IMR-90 (cell line): Measurements from ENCODE around the gene KCNJ18. TPM values are rescaled to one million over a fixed set of nuclear protein-coding genes. Genes with fewer than 3 reads are reported as not detected.
"Not testable (repeated sequence)": the region's sequence is repeated elsewhere in the genome, so short reads cannot be mapped to it uniquely, and the experiment has no call there.

Source experiments
- ATAC-seq: fragments of 200-7000 bp; cut with Tn5 transposase; 2 replicates; pipeline ENCODE4 v1.9.1; 2020; ENCODE audit warnings: low read depth, mild to moderate bottlenecking, moderate library complexity
- BruUV-seq: library from RNA; stranded (reverse); fragments of 400-500 nt; replicated peaks from 2 replicates; lab custom pipeline; 2021; lab: Mats Ljungman, UMichigan
- CTCF ChIA-PET: fragments of 300-600 bp; formaldehyde crosslinking; extraction: SDS; loops from one replicate; lab custom pipeline; 2021; ENCODE audit warnings: antibody characterized with exemption; lab: Yijun Ruan, JAX
- POLR2A ChIA-PET: fragments of 300-600 bp; sonication (Branson Sonifier 250); formaldehyde crosslinking; loops from one replicate; lab custom pipeline; 2022; ENCODE audit warnings: antibody characterized with exemption; ENCODE audit not compliant: unreplicated experiment; lab: Charles Lee
- DNase-seq: peaks from one replicate; pipeline ENCODE4 v3.0.0; 2013
- H2AFZ ChIP-seq: replicated peaks from 2 replicates; pipeline ENCODE3; 2013; ENCODE audit warnings: low read length, mild to moderate bottlenecking; ENCODE audit not compliant: poor library complexity
- H2AK5ac ChIP-seq: 2 replicates; pipeline ENCODE4 v1.6.1; 2013; ENCODE audit warnings: low read depth, low read length, inconsistent platforms
- H2AK9ac ChIP-seq: replicated peaks from 2 replicates; pipeline ENCODE3; 2013; ENCODE audit warnings: mild to moderate bottlenecking, low read depth, low read length, moderate library complexity; ENCODE audit not compliant: poor library complexity
- H2BK120ac ChIP-seq: 2 replicates; pipeline ENCODE4 v1.6.1; 2013; ENCODE audit warnings: low read depth, low read length, inconsistent platforms
- H2BK15ac ChIP-seq: 3 replicates; pipeline ENCODE4 v1.6.1; 2013; ENCODE audit warnings: low read depth, low read length, inconsistent platforms
- H2BK20ac ChIP-seq: 2 replicates; pipeline ENCODE4 v1.6.1; 2013; ENCODE audit warnings: low read depth, mild to moderate bottlenecking, inconsistent platforms, low read length, moderate library complexity
- H2BK5ac ChIP-seq: 2 replicates; pipeline ENCODE4 v1.6.1; 2013; ENCODE audit warnings: mild to moderate bottlenecking, low read depth, low read length, inconsistent platforms; ENCODE audit not compliant: poor library complexity, severe bottlenecking
- H3K14ac ChIP-seq: replicated peaks from 2 replicates; pipeline ENCODE4 v1.6.1; 2013; ENCODE audit warnings: low read depth, low read length, inconsistent platforms
- H3K18ac ChIP-seq: 2 replicates; pipeline ENCODE4 v1.6.1; 2013; ENCODE audit warnings: low read depth, low read length, control low read depth
- H3K23ac ChIP-seq: 2 replicates; pipeline ENCODE4 v1.6.1; 2013; ENCODE audit warnings: low read depth, low read length, inconsistent platforms
- H3K27ac ChIP-seq: 2 replicates; pipeline ENCODE4 v1.5.1; 2013; ENCODE audit warnings: mild to moderate bottlenecking, control low read depth, low read length; ENCODE audit not compliant: insufficient read depth
- H3K27me3 ChIP-seq: 2 replicates; pipeline ENCODE4 v1.6.1; 2013; ENCODE audit warnings: low read length; ENCODE audit not compliant: control insufficient read depth, insufficient read depth
- H3K36me3 ChIP-seq: 2 replicates; pipeline ENCODE4 v1.6.1; 2013; ENCODE audit warnings: low read length, mixed read lengths; ENCODE audit not compliant: control insufficient read depth, insufficient read depth
- H3K4ac ChIP-seq: 2 replicates; pipeline ENCODE4 v1.6.1; 2013; ENCODE audit warnings: low read depth, low read length, inconsistent platforms
- H3K4me1 ChIP-seq: 2 replicates; pipeline ENCODE4 v1.6.1; 2013; ENCODE audit warnings: low read length, mixed read lengths; ENCODE audit not compliant: control insufficient read depth, insufficient read depth
- H3K4me2 ChIP-seq: 2 replicates; pipeline ENCODE4 v1.6.1; 2013; ENCODE audit warnings: low read depth, mild to moderate bottlenecking, control low read depth, low read length, moderate library complexity
- H3K4me3 ChIP-seq: 2 replicates; pipeline ENCODE4 v1.5.1; 2013; ENCODE audit warnings: low read depth, mild to moderate bottlenecking, control low read depth, low read length, moderate library complexity; ENCODE audit not compliant: insufficient read depth
- H3K56ac ChIP-seq: 2 replicates; pipeline ENCODE4 v1.6.1; 2013; ENCODE audit warnings: low read length, inconsistent platforms; ENCODE audit not compliant: insufficient read depth; ENCODE audit errors: extremely low read depth
- H3K79me1 ChIP-seq, 2 experiments: 2 replicates each; pipeline ENCODE4 v1.6.1; 2013; ENCODE audit warnings: low read length in 2 of 2, inconsistent platforms in 1 of 2, low read depth in 1 of 2
- H3K9ac ChIP-seq: 2 replicates; pipeline ENCODE4 v1.6.1; 2013; ENCODE audit warnings: low read depth, low read length, control low read depth
- H3K9me1 ChIP-seq: 2 replicates; pipeline ENCODE4 v1.6.1; 2013; ENCODE audit warnings: low read length, inconsistent platforms; ENCODE audit not compliant: insufficient read depth
- H3K9me3 ChIP-seq: 2 replicates; pipeline ENCODE4 v1.6.1; 2013; ENCODE audit warnings: low read length; ENCODE audit not compliant: control insufficient read depth, insufficient read depth
- H4K20me1 ChIP-seq: 2 replicates; pipeline ENCODE4 v1.6.1; 2013; ENCODE audit warnings: low read length, inconsistent platforms; ENCODE audit not compliant: insufficient read depth
- H4K5ac ChIP-seq: 2 replicates; pipeline ENCODE4 v1.6.1; 2013; ENCODE audit warnings: mild to moderate bottlenecking, low read depth, low read length, control low read depth
- H4K8ac ChIP-seq, 2 experiments: 2 replicates each; pipeline ENCODE4 v1.6.1; 2013; ENCODE audit warnings: low read depth in 2 of 2, low read length in 2 of 2, control low read depth in 1 of 2, inconsistent platforms in 1 of 2
- H4K91ac ChIP-seq: 2 replicates; pipeline ENCODE4 v1.6.1; 2013; ENCODE audit warnings: low read depth, low read length, inconsistent platforms; ENCODE audit not compliant: insufficient read depth
- WGBS, 2 experiments: methylation state at CpG; one replicate each; pipeline versions ENCODE4 v1.1.5 to v1.1.7; 2013; ENCODE audit warnings: missing lambda C conversion rate in 2 of 2; ENCODE audit not compliant: insufficient read length in 1 of 2; ENCODE audit errors: extremely low coverage in 2 of 2; 5-methylcytosine and 5-hydroxymethylcytosine counted together
- dilution Hi-C: fragments of 300-500 bp; cut with HindIII; formaldehyde crosslinking; loops from one replicate; pipeline ENCODE4 v1.14.3; 2018; ENCODE audit warnings: low sequenced_read_pairs; ENCODE audit not compliant: unreplicated experiment
- in situ Hi-C: fragments of 300-500 bp; cut with MboI; formaldehyde crosslinking; loops from 3 replicates; pipeline ENCODE4 v1.14.3; 2019; ENCODE audit warnings: low sequenced_read_pairs, inconsistent platforms, mixed read lengths
- intact Hi-C: fragments of 100-400 bp; cut with micrococcal nuclease; formaldehyde crosslinking; loops from 2 replicates; pipeline ENCODE4 v1.10.0; 2022
- polyA plus RNA-seq, 3 experiments: library from polyadenylated mRNA; depleted of rRNA; stranded (reverse); fragments of >200 nt; gene quantifications; 2 replicates each; pipeline ENCODE4 v1.2.3, GENCODE V29; 2012; ENCODE audit warnings: low replicate concordance in 1 of 3
- total RNA-seq: library from RNA; depleted of rRNA; stranded (reverse); fragments of >200 nt; gene quantifications from 2 replicates; pipeline ENCODE4 v1.2.3, GENCODE V29; 2012

The KCNJ18 gene
- total and polyA plus RNA-seq, 2 of the 4 experiments (the other 2 are of a cell fraction): not detected

- H2BK15ac ChIP-seq, H3K4ac ChIP-seq, H3K23ac ChIP-seq, H3K4me3 ChIP-seq, H3K9ac ChIP-seq, H3K36me3 ChIP-seq, H3K14ac ChIP-seq, H3K4me2 ChIP-seq, dilution Hi-C loops, H3K18ac ChIP-seq, ATAC-seq, H4K91ac ChIP-seq, H2BK5ac ChIP-seq, H3K27me3 ChIP-seq, H3K79me1 ChIP-seq, intact Hi-C loops, H2AK9ac ChIP-seq, H4K20me1 ChIP-seq, H4K5ac ChIP-seq, H4K8ac ChIP-seq, H2BK120ac ChIP-seq, CTCF ChIA-PET, H2BK20ac ChIP-seq, POLR2A ChIA-PET, H3K9me1 ChIP-seq, BruUV-seq, H3K4me1 ChIP-seq, H2AK5ac ChIP-seq, in situ Hi-C loops, H2AFZ ChIP-seq, H3K27ac ChIP-seq, DNase-seq, H3K56ac ChIP-seq: not testable (repeated sequence)
- H3K9me3 ChIP-seq: peaks cover 19% of the 10 kb centered on the region
- 0% methylated on average over 2 of the region's 7 CpGs; no CpG with 5 or more reads in 1 of the 2 experiments for WGBS, 2 experiments
Measured at GRCh38 chr17:21696842-21697507, 4.7 kb downstream of the KCNJ18 start.

- H3K79me1 ChIP-seq, H2AK5ac ChIP-seq, POLR2A ChIA-PET, H2BK20ac ChIP-seq, H2AK9ac ChIP-seq, H3K4me3 ChIP-seq, intact Hi-C loops, in situ Hi-C loops, H3K9ac ChIP-seq, H4K8ac ChIP-seq, H4K20me1 ChIP-seq, DNase-seq, H3K18ac ChIP-seq, BruUV-seq, H3K9me1 ChIP-seq, H3K14ac ChIP-seq, H4K91ac ChIP-seq, ATAC-seq, H3K27ac ChIP-seq, H3K27me3 ChIP-seq, CTCF ChIA-PET, H2AFZ ChIP-seq, H2BK120ac ChIP-seq, H4K5ac ChIP-seq, H2BK15ac ChIP-seq, H3K56ac ChIP-seq, H3K4ac ChIP-seq, H2BK5ac ChIP-seq, H3K23ac ChIP-seq, dilution Hi-C loops, H3K4me1 ChIP-seq, H3K36me3 ChIP-seq, H3K4me2 ChIP-seq: not testable (repeated sequence)
- H3K9me3 ChIP-seq: peaks cover 15% of the 10 kb centered on the region; the same call in 1 of the 2 replicates
- 0% methylated on average over 1 of the region's 1 CpG; no CpG with 5 or more reads in 1 of the 2 experiments for WGBS, 2 experiments
Measured at GRCh38 chr17:21697508-21697860, 5.2 kb downstream of the KCNJ18 start.
